Measurements from ENCODE around the gene CDH18. TPM values are rescaled to one million over a fixed set of nuclear protein-coding genes. Genes with fewer than 3 reads are reported as not detected.

Gene CDH18
- total RNA-seq, 2 experiments from 2014 or later = not detected

DNA sequence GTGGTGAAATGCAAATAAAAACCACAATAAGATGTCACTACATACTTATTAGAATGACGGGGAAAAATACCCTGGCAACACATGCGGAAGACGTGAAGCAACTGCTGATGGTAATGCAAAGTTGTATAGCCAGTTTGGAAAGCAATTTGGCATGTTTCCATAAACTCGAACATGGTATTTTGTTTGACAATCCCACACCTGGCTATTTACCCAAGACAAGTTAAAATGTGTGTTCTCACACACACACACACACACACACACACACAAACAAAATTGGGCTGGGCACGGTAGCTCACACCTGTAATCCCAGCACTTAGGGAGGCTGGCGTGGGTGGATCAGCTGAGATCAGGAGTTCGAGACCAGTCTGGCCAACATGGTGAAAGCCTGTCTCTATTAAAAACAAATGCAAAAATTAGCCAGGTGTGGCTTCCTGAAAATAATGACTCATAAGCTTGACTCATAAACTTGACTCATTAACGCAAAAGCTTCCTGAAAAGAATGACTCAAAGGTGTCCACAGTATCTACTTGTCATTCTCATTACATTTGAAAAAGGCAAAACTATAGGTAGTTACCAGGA, 456.5 kb downstream of the CDH18 start:
- Mint-ChIP-seq H3K36me3 (ENCODE audit: low read depth) (no peaks in the 10 kb centered on the region), H3K4me3 (no peak overlapping the region), H3K4me1 (ENCODE audit: low read depth) (no peaks in the 10 kb centered on the region), H3K27me3 (ENCODE audit: low read depth) (no peaks in the 10 kb centered on the region), H3K27ac (no peak overlapping the region), H3K9me3 (peaks cover 11% of the 10 kb centered on the region)
- intact Hi-C loops (cut with micrococcal nuclease) = no loop called here
- DNase-seq = no peak
- CTCF ChIA-PET = interaction anchor here (0.6 kb wide), 1 partner anchor 571 kb away, joined by 3 read pairs; no protein-coding TSS in a partner anchor

DNA sequence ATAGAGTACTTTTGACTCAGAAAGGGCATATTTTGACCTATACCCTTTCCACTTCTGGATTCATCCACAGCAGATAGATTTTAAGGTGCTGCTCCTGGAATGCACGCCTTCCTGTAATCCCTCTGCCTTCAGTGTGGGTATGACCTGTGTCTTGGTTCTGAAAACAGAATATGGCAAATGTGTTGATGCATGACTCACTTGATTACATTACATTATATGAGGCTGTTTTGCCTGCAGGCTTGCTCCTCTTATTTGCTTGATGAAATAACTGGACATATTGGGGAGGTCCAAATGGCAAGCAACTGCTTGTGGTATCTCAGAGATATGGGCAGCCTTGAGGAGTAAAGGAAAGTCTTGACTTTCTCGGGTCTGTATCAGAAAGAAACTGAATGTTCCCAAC, 468.6 kb downstream of the CDH18 start:
- H3K27ac Mint-ChIP-seq = no peak overlapping the region
- H3K4me3 Mint-ChIP-seq = no peak overlapping the region
- no peaks in the 10 kb centered on the region for H3K27me3 Mint-ChIP-seq (ENCODE audit: low read depth)
- CTCF ChIA-PET = no interaction called here
- H3K4me1 Mint-ChIP-seq (ENCODE audit: low read depth) = no peaks in the 10 kb centered on the region
- DNase-seq = no peak
- H3K9me3 Mint-ChIP-seq = peaks cover 5% of the 10 kb centered on the region
- H3K36me3 Mint-ChIP-seq (ENCODE audit: low read depth) = no peaks in the 10 kb centered on the region
- intact Hi-C loops (cut with micrococcal nuclease) = no loop called here

DNA sequence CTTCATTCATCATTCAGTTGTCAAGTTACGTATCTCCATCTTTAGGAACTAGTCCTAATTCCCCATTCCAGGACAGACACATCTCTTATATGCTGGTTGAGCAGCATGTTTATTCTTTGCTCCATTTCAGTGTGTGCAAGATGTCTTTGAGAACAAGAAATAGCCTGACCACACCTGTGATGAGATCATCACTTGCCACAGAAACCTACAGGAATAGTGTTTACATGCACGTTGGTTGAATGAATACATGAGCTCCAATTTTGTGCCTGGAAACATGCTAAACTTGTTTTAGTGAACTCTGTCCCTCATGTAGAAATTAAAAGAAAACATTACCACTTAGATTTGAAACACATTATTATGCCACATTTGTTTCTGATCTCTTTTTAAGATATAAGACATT, 489.1 kb downstream of the CDH18 start:
- Mint-ChIP-seq H3K36me3 (ENCODE audit: low read depth) (no peaks in the 10 kb centered on the region), H3K9me3 (peaks cover 4% of the 10 kb centered on the region), H3K27ac (no peak overlapping the region), H3K27me3 (ENCODE audit: low read depth) (no peaks in the 10 kb centered on the region), H3K4me3 (no peak overlapping the region), H3K4me1 (ENCODE audit: low read depth) (no peaks in the 10 kb centered on the region)
- intact Hi-C loops (cut with micrococcal nuclease) = no loop called here
- CTCF ChIA-PET = no interaction called here
- DNase-seq = no peak

DNA sequence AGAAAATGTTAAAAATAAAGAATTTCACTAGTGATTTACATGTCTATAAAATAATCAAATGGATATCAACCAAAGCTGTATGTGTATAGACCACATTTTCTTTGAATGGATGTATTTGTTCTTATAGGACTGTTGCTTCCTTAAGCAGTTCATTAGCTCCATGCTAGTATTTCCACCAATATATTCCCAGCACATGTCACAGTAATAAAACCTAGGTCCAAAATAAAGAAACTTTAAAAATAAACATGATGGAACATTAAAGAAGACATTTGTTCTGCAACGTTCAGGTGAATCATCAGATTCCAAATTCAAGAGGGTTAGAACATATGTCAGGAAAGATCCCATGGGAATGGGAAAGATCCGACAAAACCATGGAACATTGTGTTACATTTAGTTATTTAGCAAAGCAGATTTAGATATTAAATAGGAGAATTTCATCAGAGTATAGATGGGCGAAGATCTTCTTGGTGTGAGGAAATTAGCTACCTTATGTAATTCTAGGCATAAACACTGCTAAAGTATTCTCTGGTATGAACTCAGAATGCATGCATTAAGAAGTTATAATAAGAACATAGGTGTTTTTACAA, 490.7 kb downstream of the CDH18 start:
- no peak overlapping the region for H3K27ac Mint-ChIP-seq
- intact Hi-C loops (cut with micrococcal nuclease) = no loop called here
- CTCF ChIA-PET = no interaction called here
- no peaks in the 10 kb centered on the region for H3K27me3 Mint-ChIP-seq (ENCODE audit: low read depth)
- DNase-seq = no peak
- H3K36me3 Mint-ChIP-seq (ENCODE audit: low read depth) = no peaks in the 10 kb centered on the region
- H3K4me1 Mint-ChIP-seq (ENCODE audit: low read depth) = no peaks in the 10 kb centered on the region
- peaks cover 4% of the 10 kb centered on the region for H3K9me3 Mint-ChIP-seq
- no peak overlapping the region for H3K4me3 Mint-ChIP-seq

DNA sequence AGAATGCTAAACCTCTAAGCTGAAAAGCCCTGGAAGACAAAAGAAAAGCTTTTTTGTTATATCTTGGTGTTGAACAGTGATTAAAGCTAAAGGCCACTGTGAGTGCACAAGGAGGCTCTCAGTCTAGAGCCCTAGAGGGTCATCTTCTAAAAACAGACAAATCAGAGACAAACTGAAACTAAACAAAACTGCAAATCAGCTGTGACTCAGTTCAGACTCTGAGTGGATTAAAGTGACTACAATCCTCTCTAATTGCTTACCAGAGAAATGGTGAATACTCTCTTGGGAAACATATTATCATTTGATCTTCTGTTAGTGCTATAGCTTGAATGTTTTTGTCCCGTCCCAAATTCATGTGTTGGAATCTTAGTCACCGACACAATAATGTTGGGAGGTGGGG, 491.9 kb downstream of the CDH18 start:
- Mint-ChIP-seq H3K4me1 (ENCODE audit: low read depth) (no peaks in the 10 kb centered on the region), H3K4me3 (no peak overlapping the region), H3K27me3 (ENCODE audit: low read depth) (no peaks in the 10 kb centered on the region), H3K27ac (no peak overlapping the region), H3K36me3 (ENCODE audit: low read depth) (no peaks in the 10 kb centered on the region), H3K9me3 (peaks cover 3% of the 10 kb centered on the region)
- CTCF ChIA-PET = interaction anchor here (0.7 kb wide), 1 partner anchor 9 kb away, joined by 3 read pairs; no protein-coding TSS in a partner anchor
- intact Hi-C loops (cut with micrococcal nuclease) = no loop called here
- DNase-seq = no peak

DNA sequence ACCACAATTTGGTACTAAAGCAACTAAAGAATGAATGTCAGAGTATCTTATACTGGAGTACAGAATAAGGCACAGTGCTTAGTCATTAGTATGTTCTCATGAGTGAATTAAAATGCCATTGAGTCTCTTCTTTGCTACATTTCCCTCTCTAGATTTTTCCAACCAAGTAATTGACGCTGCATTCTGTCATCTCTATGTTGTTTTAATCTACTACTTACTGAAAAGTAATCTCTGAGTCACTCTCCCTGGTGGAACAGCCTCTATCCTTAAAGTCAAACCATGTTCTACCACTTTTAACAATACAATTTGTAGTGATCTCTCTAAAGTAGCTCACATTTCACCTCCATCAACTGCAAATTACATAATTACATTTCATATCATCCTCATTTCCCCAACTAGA, 495.1 kb downstream of the CDH18 start:
- H3K4me1 Mint-ChIP-seq (ENCODE audit: low read depth) = no peaks in the 10 kb centered on the region
- H3K27ac Mint-ChIP-seq = no peak overlapping the region
- H3K9me3 Mint-ChIP-seq = no peaks in the 10 kb centered on the region
- H3K36me3 Mint-ChIP-seq (ENCODE audit: low read depth) = no peaks in the 10 kb centered on the region
- CTCF ChIA-PET = no interaction called here
- no peaks in the 10 kb centered on the region for H3K27me3 Mint-ChIP-seq (ENCODE audit: low read depth)
- intact Hi-C loops (cut with micrococcal nuclease) = no loop called here
- DNase-seq = no peak
- no peak overlapping the region for H3K4me3 Mint-ChIP-seq

DNA sequence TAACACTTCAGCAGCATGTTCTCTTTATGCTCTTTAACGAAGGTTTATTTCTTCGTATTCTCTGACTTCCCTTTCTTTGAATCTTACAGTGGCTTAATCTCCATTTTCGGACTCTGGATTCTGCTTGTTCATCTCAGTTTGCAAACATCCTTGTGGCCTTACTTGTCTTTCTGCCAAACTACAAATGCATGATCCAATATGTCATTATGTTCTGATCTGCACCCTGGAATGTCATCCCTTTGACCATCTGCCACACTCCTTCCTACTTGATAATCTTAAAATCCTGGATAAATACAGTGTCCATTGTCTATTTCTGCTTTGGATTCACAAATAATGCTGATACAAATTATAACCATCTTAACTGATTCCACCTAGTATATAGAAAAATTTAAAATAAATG, 499.2 kb downstream of the CDH18 start:
- Mint-ChIP-seq H3K4me3 (no peak overlapping the region), H3K36me3 (ENCODE audit: low read depth) (no peaks in the 10 kb centered on the region), H3K27ac (no peak overlapping the region), H3K9me3 (peaks cover 6% of the 10 kb centered on the region), H3K4me1 (ENCODE audit: low read depth) (no peaks in the 10 kb centered on the region), H3K27me3 (ENCODE audit: low read depth) (no peaks in the 10 kb centered on the region)
- DNase-seq = no peak
- intact Hi-C loops (cut with micrococcal nuclease) = no loop called here
- CTCF ChIA-PET = no interaction called here

DNA sequence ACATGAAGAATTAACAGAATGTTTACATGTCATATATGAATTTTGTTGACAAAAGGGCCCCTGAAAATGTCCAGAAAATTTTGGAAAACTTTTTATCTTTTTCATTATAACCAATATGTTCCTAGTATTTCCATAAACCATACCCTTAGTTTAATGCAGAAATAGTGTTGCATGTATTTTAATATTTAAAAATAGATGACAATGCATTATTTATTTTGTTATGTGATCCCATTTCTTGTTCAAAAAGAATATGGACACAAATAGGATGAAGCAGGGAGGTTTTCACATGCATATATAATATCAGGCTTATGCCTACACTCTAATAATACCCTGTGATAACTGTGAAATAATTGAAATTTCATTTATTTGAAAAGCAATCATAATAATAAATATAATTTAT, 500.5 kb downstream of the CDH18 start:
- CTCF ChIA-PET = no interaction called here
- H3K9me3 Mint-ChIP-seq = peaks cover 10% of the 10 kb centered on the region
- DNase-seq = no peak
- H3K4me1 Mint-ChIP-seq (ENCODE audit: low read depth) = no peaks in the 10 kb centered on the region
- H3K27me3 Mint-ChIP-seq (ENCODE audit: low read depth) = no peaks in the 10 kb centered on the region
- no peak overlapping the region for H3K27ac Mint-ChIP-seq
- H3K36me3 Mint-ChIP-seq (ENCODE audit: low read depth) = no peaks in the 10 kb centered on the region
- H3K4me3 Mint-ChIP-seq = no peak overlapping the region
- intact Hi-C loops (cut with micrococcal nuclease) = no loop called here

DNA sequence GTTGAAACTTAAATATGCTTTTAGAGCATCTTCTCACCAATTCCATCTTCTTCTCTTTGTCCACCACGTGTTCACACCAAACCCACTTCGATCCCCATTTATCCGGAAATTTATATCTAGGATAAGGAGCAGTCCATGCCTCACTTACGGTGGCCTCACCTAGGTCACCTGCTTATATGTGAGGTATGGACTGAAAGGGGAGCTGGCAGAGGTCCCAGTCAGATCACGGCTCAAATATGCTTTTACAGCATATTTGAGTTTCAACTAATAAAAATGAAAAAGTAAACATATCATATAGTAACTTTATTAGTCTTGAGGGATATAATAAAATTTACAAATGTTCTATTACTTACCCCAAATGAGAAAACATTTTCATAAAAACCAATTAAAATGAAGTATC, 508.4 kb downstream of the CDH18 start:
- Mint-ChIP-seq H3K9me3 (peaks cover 16% of the 10 kb centered on the region), H3K4me3 (no peak overlapping the region)

DNA sequence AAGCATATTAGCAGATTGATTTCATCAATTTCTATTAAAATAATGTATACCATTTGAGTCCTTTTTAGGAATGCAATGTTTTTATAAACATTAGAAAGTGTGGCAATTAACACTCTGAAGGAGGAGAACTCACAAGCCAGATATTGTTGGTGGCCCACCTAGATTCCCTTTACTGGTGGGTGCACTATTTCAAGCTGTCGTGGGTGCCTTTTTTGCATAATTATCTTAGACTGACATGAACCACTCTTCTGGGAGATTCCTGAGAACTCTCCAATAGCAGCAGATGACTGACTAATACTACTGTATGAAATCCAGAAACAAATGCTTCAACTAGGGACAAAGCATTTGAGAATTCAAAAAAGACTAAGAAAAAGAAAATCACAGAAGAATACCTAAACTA, 526.0 kb downstream of the CDH18 start:
- CTCF ChIA-PET = no interaction called here
- intact Hi-C loops (cut with micrococcal nuclease) = no loop called here
- Mint-ChIP-seq H3K27me3 (ENCODE audit: low read depth) (no peaks in the 10 kb centered on the region), H3K9me3 (peaks cover 6% of the 10 kb centered on the region), H3K4me3 (no peak overlapping the region), H3K4me1 (ENCODE audit: low read depth) (no peaks in the 10 kb centered on the region), H3K27ac (no peak overlapping the region), H3K36me3 (ENCODE audit: low read depth) (no peaks in the 10 kb centered on the region)
- DNase-seq = no peak

More for the DNA sequence above, 508.4 kb downstream of the CDH18 start:
- CTCF ChIA-PET = no interaction called here
- H3K27me3 Mint-ChIP-seq (ENCODE audit: low read depth) = no peaks in the 10 kb centered on the region
- no peaks in the 10 kb centered on the region for H3K36me3 Mint-ChIP-seq (ENCODE audit: low read depth)
- no peaks in the 10 kb centered on the region for H3K4me1 Mint-ChIP-seq (ENCODE audit: low read depth)
- H3K27ac Mint-ChIP-seq = no peak overlapping the region
- no peak for DNase-seq
- intact Hi-C loops (cut with micrococcal nuclease) = no loop called here

DNA sequence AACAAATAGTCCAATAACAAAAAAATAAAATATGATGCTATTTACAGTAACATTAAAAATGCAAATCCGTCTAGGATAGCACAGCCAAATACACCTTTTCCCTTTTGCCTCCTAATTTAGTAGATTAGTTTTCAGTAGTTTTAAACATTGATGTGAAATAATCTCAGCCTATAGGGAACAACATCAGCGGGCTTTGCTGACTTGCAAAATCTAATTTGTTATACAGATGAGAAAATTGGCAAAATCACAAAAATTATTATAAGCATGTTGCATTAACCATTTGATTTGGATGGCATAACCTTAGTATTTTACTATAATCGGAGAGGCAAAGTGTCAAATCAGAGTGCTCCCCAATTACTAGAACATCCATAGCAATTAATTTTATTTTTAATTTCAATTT, 563.5 kb downstream of the CDH18 start:
- H3K27me3 Mint-ChIP-seq (ENCODE audit: low read depth) = no peaks in the 10 kb centered on the region
- no peak overlapping the region for H3K27ac Mint-ChIP-seq
- no peaks in the 10 kb centered on the region for H3K36me3 Mint-ChIP-seq (ENCODE audit: low read depth)
- CTCF ChIA-PET = no interaction called here
- DNase-seq = no peak
- intact Hi-C loops (cut with micrococcal nuclease) = no loop called here
- H3K4me3 Mint-ChIP-seq = no peak overlapping the region
- H3K9me3 Mint-ChIP-seq = peaks cover 7% of the 10 kb centered on the region
- no peaks in the 10 kb centered on the region for H3K4me1 Mint-ChIP-seq (ENCODE audit: low read depth)

Data from activated naive CD4-positive, alpha-beta T cell treated with anti-CD3 and anti-CD28 coated beads for 36 hours (primary cell).